GM19193 (cell line): Measurements from ENCODE around the gene TOB1.

Source experiments
- POLR2A ChIP-seq: IDR thresholded peaks from 4 replicates; pipeline ENCODE4 v1.6.1; 2011; ENCODE audit not compliant: insufficient read depth, insufficient read length; ENCODE audit errors: extremely low read depth

Gene TOB1

GRCh38 chr17:50865060-50865867 lies 890 bp downstream of the TOB1 start:
- no peak for TF ChIP-seq POLR2A

- TF ChIP-seq POLR2A = no peak
These were observed 1.5 kb downstream of the TOB1 start for GRCh38 chr17:50864747-50865059.

- no peak for TF ChIP-seq POLR2A
These were observed 2.2 kb downstream of the TOB1 start for GRCh38 chr17:50863931-50864330.

GRCh38 chr17:50863221-50863843 lies 2.8 kb downstream of the TOB1 start:
- no peak for TF ChIP-seq POLR2A

- TF ChIP-seq POLR2A = no peak
These were observed 4.2 kb downstream of the TOB1 start for GRCh38 chr17:50861822-50862528.

- no peak for TF ChIP-seq POLR2A
These were observed 4.8 kb downstream of the TOB1 start for GRCh38 chr17:50861334-50861676.

- no peak for TF ChIP-seq POLR2A
These were observed 7.5 kb downstream of the TOB1 start for GRCh38 chr17:50858486-50859225.

- TF ChIP-seq POLR2A = no peak
These were observed 9.7 kb downstream of the TOB1 start for GRCh38 chr17:50856431-50856830.

GRCh38 chr17:50855708-50856330 lies 10.3 kb downstream of the TOB1 start:
- TF ChIP-seq POLR2A = no peak

GRCh38 chr17:50853781-50854180 lies 12.4 kb downstream of the TOB1 start:
- TF ChIP-seq POLR2A = no peak

- TF ChIP-seq POLR2A = no peak
These were observed 13.0 kb downstream of the TOB1 start for GRCh38 chr17:50853015-50853615.

- no peak for TF ChIP-seq POLR2A
These were observed 15.5 kb downstream of the TOB1 start for GRCh38 chr17:50850640-50851039.

- no peak for TF ChIP-seq POLR2A
These were observed 17.4 kb downstream of the TOB1 start for GRCh38 chr17:50848711-50849110.

GRCh38 chr17:50848039-50848438 lies 18.1 kb downstream of the TOB1 start:
- TF ChIP-seq POLR2A = no peak
